NCI-H2227 (cell line): ENCODE results near the gene STAMBPL1.
"Not testable (repeated sequence)": the region's sequence is repeated elsewhere in the genome, so short reads cannot be mapped to it uniquely, and the experiment has no call there.

Source experiments
- DNase-seq: peaks from one replicate; lab custom pipeline; 2025; ENCODE audit not compliant: unreplicated experiment; lab: John Stamatoyannopoulos, UW

The STAMBPL1 gene

GRCh38 chr10:88918191-88918905 lies 38.3 kb downstream of the STAMBPL1 start:
- DNase-seq = no peak

DNA sequence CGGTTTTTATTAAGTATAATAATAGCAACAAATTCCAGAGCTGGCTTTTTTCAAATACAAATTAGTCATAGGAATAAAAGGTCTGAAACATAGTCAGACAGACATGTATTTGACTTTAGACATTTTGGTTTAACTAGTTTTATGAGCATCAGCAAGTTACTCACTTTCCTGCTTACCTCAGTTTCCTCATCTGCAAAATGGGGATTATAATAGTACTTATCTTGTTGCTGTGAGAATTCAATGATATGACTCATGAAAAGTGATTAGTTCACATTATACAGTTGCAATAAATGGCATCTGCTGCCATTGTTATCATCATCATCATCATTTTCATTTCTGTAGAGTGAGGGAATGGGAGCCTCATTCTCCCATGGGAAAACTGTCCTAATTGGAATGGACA lies 39.0 kb downstream of the STAMBPL1 start:
- no peak for DNase-seq

DNA sequence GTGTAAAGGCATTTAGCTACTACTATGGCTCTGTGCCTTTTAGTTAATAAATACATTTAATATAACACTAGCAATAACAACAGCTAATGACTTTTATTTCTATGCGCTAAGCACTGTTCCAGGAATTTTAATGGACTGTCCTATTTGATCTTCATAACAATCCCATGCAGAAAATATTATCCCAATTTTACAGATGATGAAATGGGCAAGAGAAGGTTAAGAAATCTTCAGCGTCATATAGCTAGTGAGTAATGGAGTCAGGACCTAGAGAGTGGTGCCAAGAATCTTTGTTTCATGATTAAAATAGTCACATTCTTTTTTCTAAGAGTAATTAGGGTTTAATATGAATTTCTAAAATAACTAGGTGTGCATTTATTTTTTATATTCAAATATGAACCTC lies 40.2 kb downstream of the STAMBPL1 start:
- no peak for DNase-seq

- DNase-seq = no peak
These were observed 41.0 kb downstream of the STAMBPL1 start for GRCh38 chr10:88920986-88921593.

DNA sequence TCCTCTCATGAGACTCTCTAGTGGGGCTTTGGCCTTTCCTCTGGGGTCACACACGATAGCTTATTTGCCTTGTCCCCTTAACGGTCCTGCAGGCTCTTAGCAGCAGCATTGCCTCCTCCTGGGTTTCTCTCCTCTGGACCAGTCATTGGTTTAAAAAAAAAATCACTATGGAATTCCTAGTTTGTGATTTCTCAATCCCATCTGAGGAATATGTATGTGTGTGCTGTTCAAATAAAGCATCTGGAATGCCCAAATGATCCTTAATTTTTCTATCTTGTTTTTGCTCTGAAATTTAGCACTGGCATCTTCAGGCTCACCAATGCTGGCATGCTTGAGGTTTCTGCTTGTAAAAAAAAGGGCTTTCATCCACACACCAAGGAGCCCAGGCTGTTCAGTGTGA lies 42.0 kb downstream of the STAMBPL1 start:
- no peak for DNase-seq

GRCh38 chr10:88923520-88923919 lies 43.5 kb downstream of the STAMBPL1 start:
- no peak for DNase-seq

- DNase-seq = no peak
These were observed 46.7 kb downstream of the STAMBPL1 start for GRCh38 chr10:88926566-88927415.

- no peak for DNase-seq
These were observed 47.3 kb downstream of the STAMBPL1 start for GRCh38 chr10:88927416-88927690.

GRCh38 chr10:88928254-88928653 lies 48.2 kb downstream of the STAMBPL1 start:
- DNase-seq = no peak

DNA sequence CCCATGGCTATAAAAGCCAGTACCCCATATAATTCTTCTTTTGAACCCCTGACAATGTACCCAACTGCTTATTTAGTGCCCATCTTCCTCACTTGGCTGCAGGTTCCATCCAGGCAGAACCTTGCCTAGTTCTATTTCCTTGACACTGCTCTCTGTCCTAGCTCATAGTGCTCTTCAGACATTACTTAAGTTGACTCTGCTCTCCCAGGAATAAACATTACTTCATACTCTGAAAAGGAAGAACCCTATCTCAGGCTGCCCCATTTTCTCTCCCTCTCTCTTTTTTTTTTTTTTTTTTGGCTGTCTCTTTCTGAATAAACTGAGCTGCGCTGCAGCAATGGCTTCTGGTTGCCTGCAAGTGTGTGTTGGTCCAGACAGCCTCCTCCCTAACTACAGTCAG lies 51.5 kb downstream of the STAMBPL1 start:
- DNase-seq = no peak

GRCh38 chr10:88932029-88932428 lies 52.0 kb downstream of the STAMBPL1 start:
- not testable (repeated sequence) for DNase-seq

DNA sequence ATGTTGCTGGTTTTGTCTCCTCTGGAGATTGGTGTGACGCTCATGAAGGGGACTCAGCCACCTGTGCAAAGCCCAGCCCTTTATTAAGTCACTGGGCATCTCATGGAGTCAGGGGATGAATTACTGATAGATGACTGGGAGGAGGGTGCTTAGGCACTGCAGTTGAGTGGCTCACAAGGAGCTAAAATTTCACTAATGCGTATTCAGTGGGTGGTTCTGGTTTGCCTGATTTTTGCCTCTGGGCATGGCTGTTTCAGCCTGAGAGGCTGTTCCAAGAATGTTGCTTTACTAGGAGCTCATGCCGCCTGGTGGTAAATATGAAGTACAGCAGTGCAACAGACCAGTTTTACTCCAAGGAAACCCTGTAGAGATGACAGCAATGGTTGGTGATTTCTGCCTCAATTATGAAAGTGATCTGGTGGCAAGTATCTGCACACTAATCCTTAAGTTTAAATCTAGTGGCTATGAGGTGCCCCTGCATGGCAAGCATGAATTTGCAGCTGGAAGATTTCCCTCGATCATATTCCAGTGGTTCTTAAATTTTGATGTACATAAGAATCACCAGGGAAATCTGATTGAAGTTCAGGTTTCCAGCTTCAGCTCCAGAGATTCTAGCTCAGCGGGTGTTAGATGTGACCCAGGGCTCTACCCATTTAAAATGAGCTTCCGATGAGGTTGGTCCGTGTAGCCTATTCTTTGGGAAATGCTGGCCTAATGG lies 52.7 kb downstream of the STAMBPL1 start:
- DNase-seq = peak; percentile 72

DNA sequence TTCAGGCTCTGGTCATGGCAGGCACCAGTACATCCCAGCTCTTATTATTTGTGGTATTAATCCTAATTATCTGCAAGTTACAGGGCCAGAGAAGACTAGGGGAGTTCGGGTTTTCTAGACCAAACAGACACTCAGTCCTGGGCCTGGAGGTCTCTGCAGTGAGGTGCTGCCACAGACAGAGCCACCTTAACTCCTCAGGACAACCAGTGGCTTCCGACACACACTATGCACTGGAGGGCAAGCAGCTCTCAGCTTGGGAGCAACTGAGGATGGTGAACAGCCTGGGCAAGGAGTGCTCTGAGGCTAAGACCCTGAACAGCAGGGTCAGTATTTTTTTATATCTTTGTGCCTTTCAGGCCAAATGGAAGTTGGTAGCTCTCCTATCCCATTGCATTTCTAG lies 53.5 kb downstream of the STAMBPL1 start:
- no peak for DNase-seq

DNA sequence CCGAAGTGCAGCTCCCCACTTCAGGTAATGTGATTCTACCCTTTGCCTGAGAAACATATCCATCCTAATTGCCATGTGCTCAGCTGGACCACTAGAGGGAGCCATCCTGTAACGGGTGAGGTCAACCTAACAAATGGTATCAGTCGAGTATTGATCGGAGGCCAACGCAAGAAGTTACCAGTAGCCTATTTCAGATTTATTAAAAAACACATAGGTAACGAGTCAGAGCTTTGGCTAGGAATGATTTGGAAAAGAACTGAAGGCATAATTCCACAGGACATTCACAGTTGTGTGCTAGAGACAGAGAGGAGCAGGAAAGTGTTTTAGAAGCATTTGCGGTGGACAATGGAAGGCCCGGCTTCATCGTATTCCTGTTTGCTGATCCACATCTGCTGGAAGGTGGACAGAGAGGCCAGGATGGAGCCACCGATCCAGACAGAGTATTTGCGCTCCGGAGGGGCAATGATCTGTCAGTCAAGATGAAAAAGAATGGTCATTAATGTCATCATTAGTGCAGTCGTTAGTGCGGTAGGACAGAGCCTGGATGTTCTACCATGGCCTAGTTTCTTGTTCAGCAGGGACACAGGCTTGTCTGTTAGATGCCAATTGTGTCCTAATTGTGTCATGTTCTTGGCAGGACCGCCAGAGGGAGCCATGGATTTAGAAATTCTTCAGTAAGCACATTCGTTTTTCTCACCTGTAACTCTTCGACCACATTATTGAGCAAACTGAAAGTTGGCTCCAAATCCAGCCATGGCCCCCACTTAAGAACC lies 55.0 kb downstream of the STAMBPL1 start:
- DNase-seq = peak; percentile 76

GRCh38 chr10:88936656-88937055 lies 56.6 kb downstream of the STAMBPL1 start:
- DNase-seq = no peak

- DNase-seq = no peak
These were observed 58.0 kb downstream of the STAMBPL1 start for GRCh38 chr10:88938039-88938438.

GRCh38 chr10:88938938-88939337 lies 58.9 kb downstream of the STAMBPL1 start:
- DNase-seq = no peak

- no peak for DNase-seq
These were observed 61.0 kb downstream of the STAMBPL1 start for GRCh38 chr10:88941026-88941425.

GRCh38 chr10:88943778-88944177 lies 63.7 kb downstream of the STAMBPL1 start:
- DNase-seq = no peak

- no peak for DNase-seq
These were observed 64.8 kb downstream of the STAMBPL1 start for GRCh38 chr10:88944813-88945212.

GRCh38 chr10:88946200-88946599 lies 66.2 kb downstream of the STAMBPL1 start:
- DNase-seq = no peak
